ENCODE results near the gene PXDN.

PXDN gene

DNA sequence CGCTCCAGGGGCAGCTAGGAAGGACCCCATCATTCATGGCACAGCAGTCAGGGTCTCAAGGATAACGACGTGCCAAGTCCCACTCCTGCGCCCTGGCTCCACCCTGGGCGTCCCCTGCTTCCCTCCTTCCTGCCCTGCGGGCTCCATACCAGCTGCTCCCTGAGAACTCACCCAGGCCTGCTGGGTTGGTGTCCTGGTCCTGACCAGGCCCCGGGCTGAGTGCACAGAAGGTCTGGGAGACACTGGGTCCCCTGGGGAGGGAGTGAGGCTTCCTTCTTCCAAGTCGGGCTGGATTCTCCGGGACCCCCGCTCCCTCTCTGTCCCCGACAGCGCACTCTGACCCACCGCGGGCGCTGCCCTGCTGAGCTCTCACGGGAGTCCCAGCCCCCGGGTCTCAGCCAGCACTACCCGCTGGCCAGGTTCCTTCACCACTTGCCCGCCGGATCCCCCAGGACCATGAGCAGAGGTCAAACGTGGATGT lies 160.2 kb downstream of the PXDN start:
- DNase-seq (ENCODE audit: low read depth in 2 of 2): no peak

DNA sequence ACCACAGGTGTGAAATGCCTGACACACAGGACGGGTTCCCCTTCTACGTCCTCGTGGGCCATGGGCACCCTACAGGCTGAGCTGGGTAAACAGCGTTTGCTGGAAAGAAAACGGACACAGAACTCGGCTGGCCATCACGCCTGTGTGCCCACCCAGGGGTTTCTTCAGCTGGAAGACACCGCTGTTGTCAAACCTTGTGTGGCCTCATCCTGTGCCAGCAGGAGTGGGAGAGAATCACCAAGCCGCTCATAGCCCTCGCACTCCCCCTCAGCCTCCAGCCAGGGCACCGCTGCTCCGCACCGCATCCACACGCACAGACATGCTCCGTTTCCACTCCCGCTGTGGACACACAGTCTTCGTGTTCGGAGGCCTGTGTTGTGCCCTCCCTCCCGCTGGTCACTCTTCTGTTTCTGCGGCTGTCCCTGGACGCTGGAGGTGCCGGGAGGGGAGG lies 161.4 kb downstream of the PXDN start:
- DNase-seq (ENCODE audit: low read depth in 2 of 2): no peak

DNA sequence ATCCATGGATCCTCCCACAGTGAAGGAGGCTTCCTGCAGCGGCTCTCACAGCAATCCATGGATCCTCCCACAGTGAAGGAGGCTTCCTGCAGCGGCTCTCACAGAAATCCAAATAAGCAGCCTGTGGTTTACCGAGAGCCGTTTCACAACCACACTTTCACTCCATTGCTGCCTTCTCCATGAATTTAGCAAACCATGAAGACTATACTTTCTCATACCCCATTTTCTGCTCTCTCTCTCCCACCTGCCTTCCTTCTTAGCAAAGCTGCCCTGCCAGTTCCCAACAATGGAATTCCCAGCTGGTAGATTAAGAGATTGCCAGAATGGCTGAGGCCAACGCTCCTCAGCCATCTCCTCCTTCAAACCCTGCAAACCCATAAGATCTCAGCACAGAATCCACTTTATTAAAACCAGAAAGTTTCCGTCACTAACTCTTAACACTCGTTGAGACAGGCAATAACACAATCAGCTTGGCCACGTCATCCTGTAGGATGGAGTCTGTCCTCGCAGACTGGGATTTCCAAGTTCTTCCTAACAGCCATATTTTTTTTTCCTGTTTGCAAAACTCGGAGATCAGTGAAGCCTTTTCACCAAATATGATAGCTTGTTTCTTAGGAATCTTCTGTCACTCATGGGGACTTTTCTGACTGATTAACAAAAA lies 162.2 kb downstream of the PXDN start:
- DNase-seq (ENCODE audit: low read depth in 2 of 2): no peak

All from fibroblast of skin of left biceps (primary cell).